GM19395 (cell line): ENCODE results near the gene KSR1.
"Not testable (repeated sequence)": the region's sequence is repeated elsewhere in the genome, so short reads cannot be mapped to it uniquely, and the experiment has no call there.

ENCODE experiments used
- ATAC-seq: cut with Tn5 transposase; IDR thresholded peaks from one replicate; pipeline ENCODE4 v1.9.1; 2021; ENCODE audit warnings: mild to moderate bottlenecking, moderate library complexity; ENCODE audit not compliant: unreplicated experiment

KSR1 gene

GRCh38 chr17:27491713-27492190 lies 35.5 kb downstream of the KSR1 start:
- no peak for ATAC-seq

GRCh38 chr17:27492470-27492869 lies 36.2 kb downstream of the KSR1 start:
- no peak for ATAC-seq

GRCh38 chr17:27493088-27493487 lies 36.8 kb downstream of the KSR1 start:
- ATAC-seq = no peak

GRCh38 chr17:27494192-27495091 lies 38.2 kb downstream of the KSR1 start:
- no peak for ATAC-seq

GRCh38 chr17:27495460-27495859 lies 39.2 kb downstream of the KSR1 start:
- ATAC-seq = no peak

- peak; percentile 33 for ATAC-seq
Measured at GRCh38 chr17:27496005-27496404, 39.8 kb downstream of the KSR1 start.

GRCh38 chr17:27496437-27496943 lies 40.2 kb downstream of the KSR1 start:
- peak; percentile 63 for ATAC-seq

GRCh38 chr17:27496971-27497370 lies 40.7 kb downstream of the KSR1 start:
- no peak for ATAC-seq

GRCh38 chr17:27497696-27498095 lies 41.4 kb downstream of the KSR1 start:
- no peak for ATAC-seq

GRCh38 chr17:27498615-27499309 lies 42.5 kb downstream of the KSR1 start:
- no peak for ATAC-seq

GRCh38 chr17:27499451-27500265 lies 43.4 kb downstream of the KSR1 start:
- ATAC-seq = no peak

- not testable (repeated sequence) for ATAC-seq
Measured at GRCh38 chr17:27501338-27501737, 45.1 kb downstream of the KSR1 start.

GRCh38 chr17:27502526-27503324 lies 46.5 kb downstream of the KSR1 start:
- ATAC-seq = no peak

- no peak for ATAC-seq
Measured at GRCh38 chr17:27503611-27504010, 47.4 kb downstream of the KSR1 start.

- ATAC-seq = no peak
Measured at GRCh38 chr17:27504188-27504995, 48.1 kb downstream of the KSR1 start.

- ATAC-seq = peak; percentile 69
Measured at GRCh38 chr17:27506348-27507218, 50.3 kb downstream of the KSR1 start.

- no peak for ATAC-seq
Measured at GRCh38 chr17:27511168-27511883, 55.1 kb downstream of the KSR1 start.

GRCh38 chr17:27512031-27512430 lies 55.8 kb downstream of the KSR1 start:
- no peak for ATAC-seq
